HEK293 (cell line): Measurements from ENCODE around the gene HIP1.

ENCODE experiments used
- CTCF ChIP-seq: fragments of 450-650 bp; formaldehyde crosslinking; IDR thresholded peaks from 2 replicates; pipeline ENCODE4 v1.5.1; 2016; ENCODE audit warnings: missing biosample characterization, missing genetic modification characterization
- ELK4 ChIP-seq: IDR thresholded peaks from 2 replicates; pipeline ENCODE4 v1.6.1; 2011; ENCODE audit warnings: mild to moderate bottlenecking, low read depth, low read length, borderline replicate concordance
- YY1 ChIP-seq: fragments of 450-650 bp; formaldehyde crosslinking; IDR thresholded peaks from 2 replicates; pipeline ENCODE4 v1.5.1; 2018; ENCODE audit warnings: missing biosample characterization, missing genetic modification characterization
- ZNF10 ChIP-seq: fragments of 450-650 bp; formaldehyde crosslinking; IDR thresholded peaks from 2 replicates; pipeline ENCODE4 v1.5.1; 2017; ENCODE audit warnings: missing biosample characterization, missing genetic modification characterization
- ZNF274 ChIP-seq, 2 experiments: fragments of 200-500 bp in 1 of 2; fragments of 450-650 bp in 1 of 2; sonication (Bioruptor generic) in 1 of 2; formaldehyde crosslinking in 1 of 2; IDR thresholded peaks; 2 replicates each; pipeline versions ENCODE4 v1.5.1 to v1.6.1; 2014 to 2016; ENCODE audit warnings: borderline replicate concordance in 1 of 2, inconsistent platforms in 1 of 2, low read length in 1 of 2, missing biosample characterization in 1 of 2, missing genetic modification characterization in 1 of 2
- ZNF341 ChIP-seq: fragments of 450-650 bp; formaldehyde crosslinking; IDR thresholded peaks from 2 replicates; pipeline ENCODE4; 2016; ENCODE audit warnings: low read depth, missing biosample characterization, missing genetic modification characterization
- ZNF529 ChIP-seq: fragments of 450-650 bp; formaldehyde crosslinking; IDR thresholded peaks from 2 replicates; pipeline ENCODE4 v1.5.1; 2017; ENCODE audit warnings: missing genetic modification characterization, missing biosample characterization; ENCODE audit not compliant: insufficient replicate concordance
- ZNF704 ChIP-seq: fragments of 450-650 bp; formaldehyde crosslinking; IDR thresholded peaks from 2 replicates; pipeline ENCODE4 v1.5.1; 2016; ENCODE audit warnings: missing biosample characterization, missing genetic modification characterization

- no peak for TF ChIP-seq ZNF529 (tag by site-specific recombination)
- no peak for TF ChIP-seq ZNF274 (IDR thresholded peaks at IDR 0.05; ENCODE audit: low read length)
- TF ChIP-seq ZNF274 (tag by site-specific recombination; IDR thresholded peaks at IDR 0.05; ENCODE audit: borderline replicate concordance) = no peak
- no peak for TF ChIP-seq CTCF (tag by site-specific recombination)
- TF ChIP-seq YY1 (tag by site-specific recombination) = no peak
- TF ChIP-seq ZNF341 (tag by site-specific recombination) = no peak
- TF ChIP-seq ELK4 = no peak
- no peak for TF ChIP-seq ZNF704 (tag by site-specific recombination)
- TF ChIP-seq ZNF10 (tag by site-specific recombination) = no peak
Measured at GRCh38 chr7:75732764-75733630, 5.7 kb downstream of the HIP1 start.
